OCI-LY3 (cell line): ENCODE data around the gene NUDT6.

Experiments
- EZH2phosphoT487 ChIP-seq: fragments of 200-600 bp; shearing (Covaris generic); IDR thresholded peaks from 2 replicates; pipeline ENCODE4 v1.6.1; 2018; ENCODE audit warnings: antibody characterized with exemption, mixed run types, low read depth
- TF ChIP-seq, protein P1 (sequence below): fragments of 200-600, 300-600 bp; sonication (generic); IDR thresholded peaks from 2 replicates; pipeline ENCODE4 v1.5.1; 2014; ENCODE audit warnings: antibody characterized with exemption, low read length, low read depth

DNA sequence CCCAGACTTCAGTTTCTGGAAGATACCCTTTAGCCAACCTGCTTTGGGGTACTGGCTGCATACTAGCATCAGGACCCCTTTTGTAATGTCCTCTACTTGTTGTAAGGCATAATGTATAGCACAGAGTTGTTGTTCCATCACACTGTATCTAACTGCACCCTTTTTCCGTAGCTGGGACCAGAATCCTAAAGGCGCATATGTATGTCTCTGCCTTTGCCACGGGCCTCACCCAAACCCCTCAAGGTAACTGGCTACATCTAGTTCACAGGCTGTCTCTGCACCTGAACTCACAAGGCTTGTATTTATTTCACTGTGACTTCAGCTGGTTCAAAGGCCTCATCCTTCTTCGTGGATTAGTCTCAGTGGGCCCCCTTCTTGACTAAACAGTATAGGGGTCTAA, 29.6 kb upstream of the NUDT6 start:
- TF ChIP-seq, protein P1, sequence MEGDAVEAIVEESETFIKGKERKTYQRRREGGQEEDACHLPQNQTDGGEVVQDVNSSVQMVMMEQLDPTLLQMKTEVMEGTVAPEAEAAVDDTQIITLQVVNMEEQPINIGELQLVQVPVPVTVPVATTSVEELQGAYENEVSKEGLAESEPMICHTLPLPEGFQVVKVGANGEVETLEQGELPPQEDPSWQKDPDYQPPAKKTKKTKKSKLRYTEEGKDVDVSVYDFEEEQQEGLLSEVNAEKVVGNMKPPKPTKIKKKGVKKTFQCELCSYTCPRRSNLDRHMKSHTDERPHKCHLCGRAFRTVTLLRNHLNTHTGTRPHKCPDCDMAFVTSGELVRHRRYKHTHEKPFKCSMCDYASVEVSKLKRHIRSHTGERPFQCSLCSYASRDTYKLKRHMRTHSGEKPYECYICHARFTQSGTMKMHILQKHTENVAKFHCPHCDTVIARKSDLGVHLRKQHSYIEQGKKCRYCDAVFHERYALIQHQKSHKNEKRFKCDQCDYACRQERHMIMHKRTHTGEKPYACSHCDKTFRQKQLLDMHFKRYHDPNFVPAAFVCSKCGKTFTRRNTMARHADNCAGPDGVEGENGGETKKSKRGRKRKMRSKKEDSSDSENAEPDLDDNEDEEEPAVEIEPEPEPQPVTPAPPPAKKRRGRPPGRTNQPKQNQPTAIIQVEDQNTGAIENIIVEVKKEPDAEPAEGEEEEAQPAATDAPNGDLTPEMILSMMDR, result no peak
- TF ChIP-seq EZH2phosphoT487, result no peak
